Fibroblast of lung (primary cell): ENCODE data around the gene LPAR4.
"Not testable (repeated sequence)": the region's sequence is repeated elsewhere in the genome, so short reads cannot be mapped to it uniquely, and the experiment has no call there.

ENCODE experiments used
- CTCF ChIP-seq, 2 donors: IDR thresholded peaks in 1 of 2; conservative IDR thresholded peaks in 1 of 2; 1 replicate in 1 of 2; 2 replicates in 1 of 2; pipeline ENCODE4 v1.5.1; 2011 to 2012; ENCODE audit warnings: low read length in 2 of 2, control low read depth in 1 of 2, inconsistent platforms in 1 of 2, low read depth in 1 of 2, mild to moderate bottlenecking in 1 of 2
- EZH2 ChIP-seq: IDR thresholded peaks from 2 replicates; pipeline ENCODE4 v1.5.1; 2012; ENCODE audit warnings: low read length, control low read depth, mild to moderate bottlenecking; ENCODE audit errors: missing control alignments

GRCh38 chrX:78802526-78802925 is 55.0 kb downstream of the LPAR4 start:
- TF ChIP-seq CTCF (conservative IDR thresholded peaks at IDR 0.05 in 1 of 2, IDR thresholded peaks at IDR 0.05 in 1 of 2; ENCODE audit: low read depth in 1 of 2, low read length in 2 of 2); EZH2: not testable (repeated sequence)
